Aorta (tissue), 5 donors: ENCODE data around the gene COL10A1. TPM values are rescaled to one million over a fixed set of nuclear protein-coding genes. Genes with fewer than 3 reads are reported as not detected.
A peak's percentile ranks its signal among the peaks of the same experiment; 100 is the strongest.

Source experiments
- ATAC-seq: fragments of 200-7000 bp; cut with Tn5 transposase; one replicate; pipeline ENCODE4 v1.9.1; 2022; ENCODE audit warnings: moderate library complexity; ENCODE audit not compliant: low FRiP score
- DNase-seq, 2 donors: peaks; one replicate each; pipeline ENCODE4 v3.0.0-alpha.2; 2020
- H3K27ac ChIP-seq, 2 donors: one replicate each; pipeline ENCODE4 v1.5.1; 2013; ENCODE audit warnings: low read length in 2 of 2, mild to moderate bottlenecking in 2 of 2, moderate library complexity in 2 of 2, control low read depth in 1 of 2, inconsistent platforms in 1 of 2, low read depth in 1 of 2
- H3K27me3 ChIP-seq, 2 donors: one replicate each; pipeline ENCODE4 v1.6.1; 2013; ENCODE audit warnings: control low read depth in 1 of 2, low read length in 1 of 2, mild to moderate bottlenecking in 1 of 2, moderate library complexity in 1 of 2; ENCODE audit not compliant: insufficient read depth in 2 of 2, control insufficient read depth in 1 of 2
- H3K36me3 ChIP-seq, 2 donors: one replicate each; pipeline ENCODE4 v1.6.1; 2013; ENCODE audit warnings: control low read depth in 1 of 2, low read length in 1 of 2, mild to moderate bottlenecking in 1 of 2; ENCODE audit not compliant: insufficient read depth in 2 of 2, control insufficient read depth in 1 of 2
- H3K4me1 ChIP-seq, 2 donors: one replicate each; pipeline ENCODE4 v1.6.1; 2013; ENCODE audit warnings: low read length in 2 of 2, control low read depth in 1 of 2, mild to moderate bottlenecking in 1 of 2, moderate library complexity in 1 of 2; ENCODE audit not compliant: insufficient read depth in 2 of 2, control insufficient read depth in 1 of 2
- H3K4me3 ChIP-seq, 2 donors: one replicate each; pipeline ENCODE4 v1.5.1; 2013; ENCODE audit warnings: low read length in 2 of 2, control low read depth in 1 of 2, mild to moderate bottlenecking in 1 of 2
- H3K9me3 ChIP-seq: one replicate; pipeline ENCODE4 v1.6.1; 2013; ENCODE audit warnings: mild to moderate bottlenecking, low read length; ENCODE audit not compliant: control insufficient read depth
- whole genome bisulfite sequencing, 2 donors: extraction: QIAGEN DNeasy Blood & Tissue Kit; methylation state at CpG; one replicate each; pipeline ENCODE4 v1.1.7; 2013; 5-methylcytosine and 5-hydroxymethylcytosine counted together
- intact Hi-C, 2 donors: fragments of 100-400 bp; cut with DNase I; formaldehyde crosslinking; loops; one replicate each; pipeline versions ENCODE4 v1.14.2 to v1.15.0; 2022
- polyA plus RNA-seq, 2 donors: library from polyadenylated mRNA; stranded (reverse); fragments of 200-250 nt; gene quantifications; one replicate each; pipeline ENCODE4 v1.2.3, GENCODE V29; 2013
- total RNA-seq, 2 donors: library from RNA; stranded (reverse); fragmentation: NEBNext Ultra II Directional; extraction: Animal tissue kit (Norgen Biotek cat#: 25700); gene quantifications; one replicate each; pipeline ENCODE4 v1.2.1, GENCODE V29; 2021
- donor health status: healthy with polysubstance abuse.
- donor health status: Bipolar disorder and iron deficiency.
- donor health status: DM: no; HTN: no; CAD: no.
- donor health status: DM: no; HTN: no; CAD: no.
- donor health status: DM: yes; HTN: yes; CAD: no.

COL10A1 gene
- total and polyA plus RNA-seq, 4 donors = 0.99 TPM; not detected in 3

DNA sequence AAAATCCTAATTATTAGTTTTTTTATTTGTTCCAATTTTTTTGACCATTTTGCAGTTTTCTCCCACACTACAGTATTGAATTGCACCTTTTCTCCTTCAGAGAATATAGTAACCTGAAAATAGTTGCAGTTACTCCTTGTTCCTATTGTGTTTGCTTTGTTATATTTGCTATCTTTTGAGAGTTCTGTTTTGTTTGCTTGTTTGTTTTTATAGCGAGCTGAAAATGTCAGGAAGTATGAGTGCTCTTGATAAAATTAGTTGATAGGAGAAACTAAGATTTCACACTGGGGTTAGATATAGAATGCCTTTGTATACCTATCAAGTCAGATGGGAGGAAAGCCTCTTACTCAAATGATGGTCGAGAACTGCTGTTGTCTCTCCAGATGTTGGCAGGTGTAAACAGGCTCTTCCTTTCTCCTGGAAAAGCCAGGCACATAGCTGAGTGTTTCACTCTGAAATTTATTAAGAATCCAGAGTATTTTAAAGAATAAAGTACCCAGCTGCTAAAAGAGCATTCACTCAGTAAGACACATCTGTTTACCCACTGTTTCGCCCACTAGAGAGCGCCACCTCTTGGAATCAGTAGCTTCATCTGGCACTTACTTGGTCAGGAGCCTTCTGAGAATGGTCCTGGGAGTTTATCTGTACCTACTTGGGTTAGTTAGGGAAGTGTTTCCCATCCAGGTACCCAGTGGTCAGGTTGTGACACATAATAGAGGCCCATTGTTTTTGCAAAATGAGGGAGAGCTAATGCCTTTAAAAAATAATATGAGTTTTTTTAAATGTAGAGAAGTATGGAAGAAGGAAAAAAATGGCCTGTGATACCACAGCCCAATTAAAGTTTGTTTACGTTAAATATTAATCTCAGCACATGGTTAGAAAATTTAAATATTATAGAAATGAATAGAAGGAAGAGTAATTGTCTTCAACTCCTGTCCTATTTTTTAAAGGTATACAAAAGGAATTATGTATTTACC is 14.1 kb downstream of the COL10A1 start:
- H3K27me3 ChIP-seq = no peaks in the 10 kb centered on the region
- peaks cover 0 to 10% of the 10 kb centered on the region in 2 donors for H3K36me3 ChIP-seq
- no peak overlapping the region for H3K4me3 ChIP-seq
- no peak overlapping the region for H3K27ac ChIP-seq
- H3K9me3 ChIP-seq = no peaks in the 10 kb centered on the region
- no peaks in the 10 kb centered on the region for H3K4me1 ChIP-seq
- 73 to 80% methylated on average over 5 of the region's 5 CpGs for WGBS, 2 donors
- intact Hi-C loops = no loop called here
- ATAC-seq (no peak), DNase-seq (no peak)

DNA sequence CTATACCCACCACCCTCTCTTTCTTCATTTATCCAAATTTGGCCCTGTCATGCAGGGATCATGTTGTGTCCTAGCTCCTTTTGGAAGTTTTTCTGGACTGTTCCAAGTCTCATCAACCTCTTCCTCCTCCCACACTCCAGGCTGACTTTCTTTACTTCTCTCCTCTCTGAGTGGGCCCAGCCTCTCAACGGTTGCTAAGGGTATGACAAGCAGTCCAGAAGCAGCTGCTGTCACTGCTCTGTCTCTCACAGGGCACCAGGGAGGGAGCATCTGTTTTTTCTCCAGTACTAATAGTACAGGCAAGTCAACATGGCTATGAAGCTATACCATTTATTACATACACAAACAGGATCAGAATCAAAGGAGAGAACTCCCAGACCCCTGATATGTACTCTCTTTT is 17.1 kb downstream of the COL10A1 start:
- H3K27me3 ChIP-seq = no peaks in the 10 kb centered on the region
- H3K4me1 ChIP-seq = peaks cover 0 to 8% of the 10 kb centered on the region in 2 donors
- no peak overlapping the region for H3K27ac ChIP-seq
- H3K9me3 ChIP-seq = no peaks in the 10 kb centered on the region
- WGBS, 2 donors = 49 to 61% methylated on average over 1 of the region's 1 CpG
- H3K4me3 ChIP-seq = no peak overlapping the region
- DNase-seq = no peak
- peaks cover 0 to 10% of the 10 kb centered on the region in 2 donors for H3K36me3 ChIP-seq
- intact Hi-C loops = loop anchor here in 1 of 2 donors (10.0 kb wide), 2 partner anchors 174 to 564 kb away; no protein-coding TSS in a partner anchor
- no peak for ATAC-seq

DNA sequence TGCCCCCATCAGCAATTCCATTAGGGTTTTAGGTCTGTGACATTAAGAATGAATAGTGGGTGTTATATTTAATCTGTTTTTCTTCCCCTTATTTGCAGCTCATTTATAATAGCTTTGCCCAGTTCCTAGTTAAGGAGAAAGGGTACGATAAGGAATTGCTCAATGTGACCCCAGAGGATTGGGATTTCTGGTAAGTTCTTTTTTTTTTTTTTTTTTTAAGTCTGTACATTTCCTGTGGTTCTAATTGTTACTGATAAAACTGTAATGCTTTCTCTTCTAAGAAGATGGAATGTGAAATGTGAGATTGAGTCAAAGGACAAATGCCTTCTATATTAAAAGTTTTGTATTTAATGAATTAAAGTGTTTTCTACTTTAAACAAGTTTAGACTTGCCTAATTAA is 19.8 kb downstream of the COL10A1 start:
- WGBS, 2 donors = 11 to 13% methylated on average over 1 of the region's 1 CpG
- peaks cover 4 to 13% of the 10 kb centered on the region in 2 donors for H3K4me1 ChIP-seq
- ATAC-seq (no peak), DNase-seq (no peak)
- no peaks in the 10 kb centered on the region for H3K27me3 ChIP-seq
- H3K4me3 ChIP-seq = no peak overlapping the region
- no peaks in the 10 kb centered on the region for H3K9me3 ChIP-seq
- H3K27ac ChIP-seq = no peak overlapping the region
- peaks cover 0 to 8% of the 10 kb centered on the region in 2 donors for H3K36me3 ChIP-seq
- intact Hi-C loops = loop anchor here in 1 of 2 donors (10.0 kb wide), 2 partner anchors 171 to 561 kb away; no protein-coding TSS in a partner anchor

DNA sequence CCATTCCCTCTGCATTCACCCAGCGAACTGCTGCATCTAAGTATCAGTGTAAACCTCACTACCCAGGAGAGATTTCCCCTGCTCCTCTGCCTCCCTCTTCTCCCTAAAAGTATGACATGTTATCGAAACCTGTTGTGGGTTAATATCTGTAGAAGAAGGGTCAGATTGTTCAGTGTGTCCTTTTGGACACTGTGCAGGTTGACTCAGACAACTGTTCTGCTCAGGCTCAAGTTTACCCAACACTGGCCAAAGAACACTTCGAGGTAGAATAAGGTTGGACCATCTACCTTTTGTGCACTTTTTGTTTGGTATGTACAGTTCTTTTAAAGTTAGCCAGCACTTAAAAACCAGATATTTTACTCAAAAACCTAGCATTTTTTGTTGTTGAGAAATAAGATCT is 20.7 kb downstream of the COL10A1 start:
- peaks cover 0 to under 1% of the 10 kb centered on the region in 2 donors for H3K36me3 ChIP-seq
- 87 to 88% methylated on average over 3 of the region's 3 CpGs for WGBS, 2 donors
- no peak overlapping the region for H3K4me3 ChIP-seq
- no peak overlapping the region for H3K27ac ChIP-seq
- H3K4me1 ChIP-seq = peaks cover 4 to 13% of the 10 kb centered on the region in 2 donors
- intact Hi-C loops = loop anchor here in 1 of 2 donors (10.0 kb wide), 2 partner anchors 170 to 560 kb away; no protein-coding TSS in a partner anchor
- no peaks in the 10 kb centered on the region for H3K27me3 ChIP-seq
- no peaks in the 10 kb centered on the region for H3K9me3 ChIP-seq
- ATAC-seq = no peak
- no peak for DNase-seq

DNA sequence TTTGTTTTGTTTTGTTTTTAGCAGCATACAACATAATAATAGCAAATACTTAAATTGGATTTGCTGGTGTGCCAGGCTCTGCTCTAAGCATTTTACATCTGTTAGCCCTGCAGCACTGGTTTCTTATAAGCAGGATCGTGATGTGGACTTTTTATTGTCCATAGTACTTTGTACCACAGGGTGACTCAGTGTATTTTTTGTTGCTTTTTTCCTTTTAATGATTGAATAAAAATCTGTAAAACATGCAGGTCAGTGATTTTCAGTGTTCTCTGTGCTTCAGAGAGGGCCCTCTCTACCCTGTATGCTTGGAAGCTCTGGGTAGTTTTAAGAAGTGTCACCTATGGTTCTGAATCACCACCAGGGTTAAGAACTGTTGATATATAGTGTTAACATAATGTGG is 21.3 kb downstream of the COL10A1 start:
- no peaks in the 10 kb centered on the region for H3K36me3 ChIP-seq
- 87 to 100% methylated on average over 1 of the region's 1 CpG for WGBS, 2 donors
- H3K9me3 ChIP-seq = no peaks in the 10 kb centered on the region
- H3K4me3 ChIP-seq = no peak overlapping the region
- H3K27ac ChIP-seq = no peak overlapping the region
- ATAC-seq = no peak
- H3K27me3 ChIP-seq = no peaks in the 10 kb centered on the region
- H3K4me1 ChIP-seq = peaks cover 4 to 13% of the 10 kb centered on the region in 2 donors
- intact Hi-C loops = loop anchor here in 1 of 2 donors (10.0 kb wide), 2 partner anchors 170 to 560 kb away; no protein-coding TSS in a partner anchor
- no peak for DNase-seq

DNA sequence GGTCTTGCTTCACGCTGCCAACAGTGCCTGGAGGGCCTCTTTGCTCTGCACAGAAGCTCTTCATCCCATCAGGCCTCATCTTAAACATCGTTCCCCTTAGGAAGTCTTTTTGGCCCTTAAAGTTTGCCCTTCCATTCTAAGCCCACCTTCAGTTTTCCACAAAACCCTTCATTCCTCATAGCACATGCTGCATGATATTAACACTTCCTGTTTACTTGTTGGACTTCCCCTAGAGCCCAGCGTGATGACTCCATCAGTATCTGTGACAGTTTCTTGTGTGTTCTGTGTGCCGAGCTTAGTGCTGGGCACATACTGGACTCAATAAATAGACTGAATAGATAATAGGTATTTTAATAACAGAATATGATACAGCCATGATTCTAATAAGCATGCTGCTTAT is 23.1 kb downstream of the COL10A1 start:
- DNase-seq (no peak), ATAC-seq (no peak)
- H3K4me3 ChIP-seq = no peak overlapping the region
- no peaks in the 10 kb centered on the region for H3K36me3 ChIP-seq
- no peaks in the 10 kb centered on the region for H3K9me3 ChIP-seq
- 84 to 87% methylated on average over 4 of the region's 4 CpGs for WGBS, 2 donors
- peaks cover 4 to 13% of the 10 kb centered on the region in 2 donors for H3K4me1 ChIP-seq
- no peaks in the 10 kb centered on the region for H3K27me3 ChIP-seq
- H3K27ac ChIP-seq = no peak overlapping the region
- intact Hi-C loops = loop anchor here in 1 of 2 donors (10.0 kb wide), 2 partner anchors 168 to 558 kb away; no protein-coding TSS in a partner anchor

DNA sequence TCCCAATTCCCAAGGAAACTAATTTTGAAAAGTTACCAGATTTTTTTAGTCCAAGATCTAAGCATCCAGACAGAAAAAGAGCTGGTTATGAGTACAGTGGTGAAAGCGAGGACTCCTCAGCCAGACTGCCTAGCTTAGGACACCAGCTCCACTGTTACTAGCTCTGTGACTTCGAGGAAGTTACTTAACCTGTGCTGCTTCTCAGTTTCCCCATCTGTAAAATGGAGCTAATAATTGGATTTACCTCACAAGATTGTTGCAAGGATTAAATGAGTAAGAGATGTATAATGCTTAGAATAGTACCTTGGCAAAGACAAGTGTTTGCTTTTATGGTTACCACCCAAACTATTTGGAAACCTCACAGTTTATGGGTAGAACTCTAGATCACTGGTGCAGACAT is 24.1 kb downstream of the COL10A1 start:
- Histone ChIP-seq H3K9me3 (no peaks in the 10 kb centered on the region), H3K27ac (no peak overlapping the region), H3K27me3 (no peaks in the 10 kb centered on the region), H3K36me3 (no peaks in the 10 kb centered on the region), H3K4me3 (peak overlapping the region; percentile 74 to 77), H3K4me1 (peaks cover 4 to 13% of the 10 kb centered on the region in 2 donors)
- no peak for ATAC-seq
- WGBS, 2 donors = 13 to 22% methylated on average over 2 of the region's 2 CpGs
- DNase-seq = no peak
- intact Hi-C loops = loop anchor here in 1 of 2 donors (2.0 to 10.0 kb wide), 3 partner anchors 41 to 557 kb away; partner anchors contain the start of gene FRK

DNA sequence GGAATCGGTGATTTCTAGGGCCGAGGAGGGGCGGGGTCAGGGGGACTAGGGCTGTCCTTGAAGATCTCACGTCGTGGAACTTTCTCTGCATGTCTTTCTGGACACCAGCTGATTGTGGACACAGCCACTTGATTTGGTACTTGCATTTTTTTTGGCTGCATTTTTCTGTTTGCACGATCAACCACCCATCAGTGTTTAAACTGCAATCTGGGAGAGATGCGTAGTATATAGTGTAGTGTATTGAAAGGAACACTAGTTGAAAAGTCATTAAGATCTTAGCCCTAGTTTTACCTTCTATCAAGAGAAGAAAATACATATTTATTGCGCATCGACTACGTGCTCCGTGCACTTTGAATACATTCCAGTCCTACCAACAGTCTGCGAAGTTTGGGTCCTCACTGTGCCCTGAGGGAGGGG is 24.6 kb downstream of the COL10A1 start:
- Histone ChIP-seq H3K36me3 (no peaks in the 10 kb centered on the region), H3K4me1 (peaks cover 4 to 13% of the 10 kb centered on the region in 2 donors), H3K4me3 (peak overlapping the region; percentile 74 to 77), H3K27ac (peak overlapping the region; percentile 89 to 93), H3K27me3 (no peaks in the 10 kb centered on the region), H3K9me3 (no peaks in the 10 kb centered on the region)
- WGBS, 2 donors = 0% methylated on average over 12 of the region's 12 CpGs
- intact Hi-C loops = loop anchor here in 1 of 2 donors (2.0 to 10.0 kb wide), 3 partner anchors 41 to 557 kb away; partner anchors contain the start of gene FRK
- ATAC-seq (no peak), DNase-seq (no peak)
